T47D (cell line): Measurements from ENCODE around the gene FRMD4B.
A peak's percentile ranks its signal among the peaks of the same experiment; 100 is the strongest.

ENCODE experiments used
- DNase-seq, 2 experiments: peaks; one replicate each; pipeline versions ENCODE4 v3.0.0 to v3.0.0-alpha.2; 2011 to 2012; ENCODE audit warnings: low read depth in 1 of 2, low spot score in 1 of 2
- JUND ChIP-seq: IDR thresholded peaks from 2 replicates; pipeline ENCODE4 v1.6.1; 2012; ENCODE audit warnings: low read depth
- in situ Hi-C: cut with HindIII; loops from 2 replicates; pipeline ENCODE4 v1.10.0; 2016; ENCODE audit warnings: low sequenced_read_pairs, low pct_unique_long_range_greater_than_20kb

FRMD4B gene

DNA sequence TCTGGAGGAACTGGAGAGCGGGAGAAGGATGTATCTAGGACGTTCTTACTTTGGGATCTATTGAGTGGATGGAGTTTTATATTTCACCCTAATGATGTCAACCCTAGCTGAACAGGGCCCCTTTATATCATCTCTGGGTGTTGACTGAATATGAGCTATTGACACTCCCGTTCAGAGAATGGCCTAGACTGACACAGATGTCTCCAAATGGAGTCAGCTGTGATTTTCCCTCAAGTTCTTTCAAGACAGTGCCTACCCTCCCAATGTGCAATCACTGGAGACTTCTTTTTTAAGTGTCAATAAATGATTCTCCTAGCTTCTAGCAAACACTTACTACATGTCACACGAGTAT lies 63.8 kb downstream of the FRMD4B start:
- TF ChIP-seq JUND: no peak
- in situ Hi-C loops: no loop called here
- DNase-seq: no peak

DNA sequence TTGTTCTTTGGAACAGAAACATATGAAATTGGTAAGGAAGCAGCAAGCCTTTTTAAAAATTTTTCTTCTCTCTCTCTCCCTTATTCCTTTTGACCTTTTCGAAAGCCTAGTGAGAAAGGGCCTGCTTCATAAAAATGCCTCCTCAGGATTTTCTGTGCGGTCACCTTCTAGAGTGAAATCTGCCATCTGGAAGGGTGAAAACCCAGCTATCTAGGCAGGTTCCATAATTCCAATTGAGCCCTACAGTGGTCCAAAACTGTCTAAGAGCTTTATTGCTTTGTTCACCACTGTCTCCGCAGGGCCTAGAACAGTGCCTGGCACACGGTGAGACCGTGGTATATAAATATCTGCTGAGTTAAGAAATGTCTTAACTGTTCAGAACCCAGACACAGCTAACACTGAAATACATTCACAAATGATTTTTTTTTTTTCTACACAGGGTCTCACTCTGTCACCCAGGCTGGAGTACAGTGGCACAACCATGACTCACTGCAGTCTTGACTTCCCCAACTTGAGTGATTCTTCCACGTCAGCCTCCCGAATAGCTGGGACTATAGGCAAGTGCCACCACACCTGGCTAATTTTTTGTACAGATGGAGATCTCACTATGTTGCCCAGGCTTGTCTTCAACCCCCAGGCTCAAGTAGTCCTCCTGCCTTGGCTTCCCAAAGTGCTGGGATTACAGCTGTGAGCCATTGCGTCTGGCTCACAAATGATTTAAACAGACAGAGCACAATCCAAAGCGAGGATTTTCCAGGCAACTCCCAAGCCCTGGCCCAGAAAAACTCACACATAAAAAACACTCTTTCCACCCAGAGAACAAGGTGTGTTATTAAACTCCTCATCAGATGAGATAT lies 64.4 kb downstream of the FRMD4B start:
- DNase-seq: no peak
- TF ChIP-seq JUND: no peak
- in situ Hi-C loops: no loop called here

DNA sequence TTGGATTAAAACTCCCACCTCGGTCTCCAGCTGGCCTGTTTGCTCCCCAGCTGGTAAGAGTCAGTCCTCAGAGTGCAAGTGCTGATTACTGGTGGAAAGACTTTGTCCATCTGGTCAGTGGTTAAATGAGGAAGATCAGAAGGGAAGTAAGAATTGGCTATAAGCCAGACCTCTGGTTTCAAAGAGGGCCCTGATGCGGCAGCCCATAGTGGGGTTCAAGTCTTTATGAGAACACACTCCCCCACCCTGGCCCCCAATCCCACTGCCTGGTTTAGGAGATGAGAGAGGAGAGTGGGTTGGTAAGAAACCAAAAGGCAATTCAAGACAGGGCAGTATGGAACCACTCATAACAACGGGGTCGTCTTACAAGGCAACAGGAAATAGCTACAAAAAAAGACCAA lies 65.0 kb downstream of the FRMD4B start:
- no peak for TF ChIP-seq JUND
- no peak for DNase-seq
- in situ Hi-C loops: no loop called here

DNA sequence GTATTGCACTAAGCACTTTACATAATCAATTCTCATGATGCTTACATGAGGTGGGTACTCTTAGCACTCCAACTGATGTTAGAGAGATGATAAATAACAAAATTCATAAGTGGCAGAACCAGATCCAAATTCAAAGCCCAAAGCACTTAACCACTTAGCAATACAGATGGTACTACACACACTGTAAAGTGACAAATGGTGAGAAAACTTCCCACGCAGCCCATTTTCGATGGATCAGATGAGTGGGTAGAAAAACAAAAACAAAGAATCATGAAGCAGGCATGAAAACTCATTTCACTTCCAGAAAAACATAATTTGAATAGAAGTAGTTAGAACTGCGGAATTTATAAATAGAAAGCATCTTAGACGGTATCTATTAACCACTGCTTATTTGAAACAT lies 66.2 kb downstream of the FRMD4B start:
- no peak for TF ChIP-seq JUND
- in situ Hi-C loops: no loop called here
- no peak for DNase-seq

DNA sequence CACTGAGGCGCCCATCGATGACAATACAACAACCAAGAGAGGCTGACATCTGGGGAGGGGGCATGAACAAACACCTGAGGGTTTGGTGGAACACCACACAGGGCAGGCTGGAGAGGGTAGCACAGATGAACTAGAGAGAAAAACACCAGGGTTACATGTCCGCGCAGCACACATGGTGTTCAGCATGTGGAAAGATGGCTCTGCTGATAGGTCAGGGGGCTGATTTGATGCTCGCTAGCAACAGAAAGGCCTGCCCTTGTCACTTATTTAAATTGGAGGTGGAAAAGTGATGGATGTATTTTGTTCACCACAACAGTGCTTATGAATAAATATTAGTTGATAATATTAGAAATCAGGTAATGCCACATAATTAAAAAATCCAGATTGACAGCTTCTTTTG lies 67.5 kb downstream of the FRMD4B start:
- in situ Hi-C loops: no loop called here
- TF ChIP-seq JUND: no peak
- DNase-seq: no peak

DNA sequence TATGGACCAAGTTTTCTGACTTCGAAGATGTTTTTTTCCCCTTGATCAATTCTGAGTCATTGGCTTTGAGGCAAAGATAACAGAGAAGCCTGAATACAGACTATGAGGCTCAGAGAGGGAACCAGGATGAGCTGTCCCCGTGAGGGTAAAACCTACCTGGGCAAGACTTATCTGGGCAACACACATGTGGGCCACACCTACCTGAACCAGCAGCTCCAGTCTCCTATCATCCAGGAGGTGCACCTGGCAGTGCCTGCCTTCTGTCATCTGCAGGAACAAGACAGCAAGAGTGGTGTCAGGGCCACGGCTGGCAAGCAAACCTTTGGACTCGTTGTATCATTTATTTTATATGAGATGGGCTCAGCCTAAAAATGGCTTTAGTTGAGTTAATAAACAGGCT lies 72.6 kb downstream of the FRMD4B start:
- TF ChIP-seq JUND: no peak
- in situ Hi-C loops: no loop called here
- no peak for DNase-seq

DNA sequence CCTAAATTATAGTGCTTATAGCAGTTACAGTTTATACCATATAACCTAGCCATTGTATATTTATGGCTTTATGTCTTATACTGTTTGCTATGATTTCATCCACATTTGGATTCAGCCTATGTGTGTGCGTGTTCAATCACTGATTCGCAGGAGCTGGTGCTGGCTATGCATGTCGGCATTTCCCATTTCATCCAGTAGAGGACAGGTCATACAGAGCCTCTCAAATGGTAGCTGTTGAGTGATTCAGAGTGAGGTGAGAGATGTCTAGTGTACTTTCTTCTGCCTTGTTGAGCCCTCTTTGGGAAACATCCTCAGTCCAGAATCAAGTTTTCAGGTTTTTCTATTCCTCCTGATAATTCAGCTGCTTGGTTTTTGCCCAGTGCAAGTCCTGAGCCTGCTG lies 76.1 kb downstream of the FRMD4B start:
- in situ Hi-C loops: no loop called here
- no peak for TF ChIP-seq JUND
- DNase-seq: peak; percentile 3 to 74

DNA sequence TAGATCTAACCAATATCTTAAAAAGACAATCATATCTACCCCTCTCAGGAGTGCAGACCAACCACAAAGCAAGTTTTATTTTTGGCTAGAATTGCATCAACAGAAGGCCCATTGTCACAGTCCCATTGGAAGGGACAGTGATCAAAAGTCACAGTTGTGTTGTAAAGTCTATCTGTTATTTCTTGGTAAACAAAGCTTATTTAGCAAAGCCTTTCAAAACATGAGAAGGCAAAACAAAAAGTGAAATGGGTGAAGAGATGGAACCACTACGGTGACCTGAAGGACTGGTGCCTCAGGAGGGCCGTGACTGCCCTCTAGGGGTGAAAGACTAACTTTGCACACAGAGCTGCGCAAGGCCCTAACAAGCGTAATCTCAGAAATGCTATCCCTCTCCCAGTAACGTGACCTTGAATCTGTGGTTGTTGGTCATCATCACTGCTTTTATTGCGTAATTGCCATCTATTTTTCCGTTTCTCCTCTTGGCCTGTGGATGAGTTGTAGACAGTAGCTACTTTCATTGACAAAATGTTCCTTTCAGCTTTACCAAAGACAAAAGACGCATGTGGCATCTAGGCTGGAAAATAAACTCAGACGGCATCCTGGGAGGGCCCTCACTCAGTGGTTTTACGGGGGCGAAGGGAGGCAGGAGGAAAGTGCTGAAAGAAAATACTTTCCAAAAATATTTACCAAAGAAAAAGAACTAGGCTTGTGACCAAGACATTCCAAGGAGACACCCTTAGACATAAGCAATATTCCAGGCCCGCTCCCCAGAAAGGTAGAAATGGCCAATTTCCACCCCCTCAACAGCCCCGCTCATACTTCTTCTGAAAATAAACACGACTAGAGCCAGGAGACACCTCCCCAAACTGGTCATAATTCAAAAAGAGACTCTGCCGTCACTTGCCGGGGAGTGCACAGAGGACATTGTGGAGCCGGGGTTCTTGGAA lies 79.4 kb downstream of the FRMD4B start:
- peak; percentile 18 to 76 for DNase-seq
- in situ Hi-C loops: no loop called here
- TF ChIP-seq JUND: no peak

DNA sequence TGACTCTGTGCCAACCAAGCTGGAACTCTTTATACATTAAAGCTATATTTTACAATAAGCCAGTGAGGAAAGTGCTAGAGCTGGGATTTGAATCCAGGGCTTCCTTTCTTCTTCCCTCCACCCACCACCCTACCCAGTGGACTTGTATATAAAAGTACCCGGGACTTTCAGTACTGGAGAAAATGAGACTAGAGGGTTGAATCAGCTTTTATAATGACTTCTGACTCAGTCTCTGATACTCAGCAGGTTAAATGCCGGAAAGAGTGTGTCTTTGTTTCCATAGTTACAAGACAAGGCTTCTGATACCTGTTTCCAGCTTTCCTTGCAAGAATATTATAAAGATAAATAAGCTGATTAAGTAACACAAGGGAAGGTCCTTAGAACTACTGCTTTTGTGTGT lies 80.9 kb downstream of the FRMD4B start:
- DNase-seq: no peak
- in situ Hi-C loops: no loop called here
- TF ChIP-seq JUND: no peak

DNA sequence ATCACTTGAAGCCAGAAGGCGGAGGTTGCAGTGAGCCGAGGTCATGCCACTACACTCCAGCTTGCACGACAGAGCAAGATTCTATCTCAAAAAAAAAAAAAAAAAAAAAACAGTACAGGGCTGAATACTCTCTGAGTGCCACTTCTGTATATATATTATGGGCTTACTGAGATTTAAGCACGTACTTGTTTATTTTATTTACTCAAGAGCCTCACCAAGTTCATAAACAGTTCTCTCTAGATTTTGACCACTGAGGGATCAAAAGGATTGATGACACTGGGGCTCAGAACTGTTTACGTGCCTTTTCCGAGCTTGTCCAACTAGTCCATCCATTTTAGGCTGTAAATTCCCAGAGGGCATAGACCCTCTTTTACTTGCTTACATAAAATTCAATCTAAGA lies 81.5 kb downstream of the FRMD4B start:
- no peak for TF ChIP-seq JUND
- no peak for DNase-seq
- in situ Hi-C loops: no loop called here

DNA sequence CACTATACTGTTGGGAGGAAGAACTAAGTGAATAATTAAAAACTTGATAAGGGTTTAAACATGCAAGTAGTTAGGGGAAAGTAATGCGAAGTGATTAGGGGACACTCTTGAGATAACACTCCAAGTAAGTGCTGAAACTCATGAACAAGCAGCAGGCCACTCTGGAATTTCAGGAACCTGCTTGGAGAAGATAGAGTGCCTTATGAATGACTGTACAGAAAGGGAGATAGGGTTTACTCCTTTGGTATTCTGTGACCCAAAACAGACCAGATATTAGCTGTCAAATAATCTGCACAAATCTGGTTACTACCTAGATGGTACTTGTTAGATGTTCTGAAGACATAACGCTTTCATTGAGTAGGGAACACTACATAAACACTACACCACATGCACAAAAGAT lies 85.6 kb downstream of the FRMD4B start:
- no peak for DNase-seq
- in situ Hi-C loops: no loop called here
- no peak for TF ChIP-seq JUND

DNA sequence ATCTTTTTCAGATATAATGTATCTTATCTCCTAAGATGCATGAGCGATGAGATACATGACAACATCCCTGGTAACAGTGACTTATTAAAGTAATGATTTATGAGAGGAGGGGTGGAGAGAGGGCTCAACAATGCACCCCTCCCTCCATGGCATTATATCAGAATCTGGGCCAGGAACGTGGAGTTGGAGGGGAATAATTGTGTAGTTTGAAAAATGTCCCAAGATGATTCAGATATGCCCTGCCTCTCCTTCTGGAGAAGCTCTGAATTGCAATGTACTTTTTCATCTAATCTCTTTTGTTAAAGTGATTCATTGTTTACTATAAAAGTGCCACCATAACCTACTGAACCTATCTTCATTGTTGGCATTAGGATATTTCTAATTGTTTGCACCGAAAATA lies 86.5 kb downstream of the FRMD4B start:
- no peak for TF ChIP-seq JUND
- DNase-seq: no peak
- in situ Hi-C loops: no loop called here

DNA sequence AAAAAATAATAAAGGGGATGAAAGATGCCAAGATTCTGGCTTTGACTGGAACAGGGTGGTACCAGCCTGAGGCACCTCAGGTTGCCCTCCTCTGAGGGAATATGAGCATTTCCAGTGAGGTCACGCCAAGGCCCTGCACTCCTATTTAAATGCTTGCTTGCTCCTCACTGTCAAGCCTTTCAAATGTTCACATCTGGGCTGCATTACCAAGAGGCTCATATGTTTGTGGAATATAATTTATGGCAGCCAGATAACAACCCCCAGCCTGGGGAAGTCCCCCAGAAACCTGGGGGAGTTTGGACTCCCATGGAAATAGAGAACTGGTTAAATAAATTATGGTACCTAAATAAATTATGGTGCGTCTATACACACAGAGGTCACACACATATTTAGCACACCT lies 88.4 kb downstream of the FRMD4B start:
- in situ Hi-C loops: no loop called here
- TF ChIP-seq JUND: no peak
- no peak for DNase-seq
